A673 (cell line): ENCODE data around the gene CNOT1. TPM values are rescaled to one million over a fixed set of nuclear protein-coding genes. Genes with fewer than 3 reads are reported as not detected.

Experiments
- BruUV-seq: library from RNA; stranded (reverse); fragments of 400-500 nt; replicated peaks from 2 replicates; lab custom pipeline; 2021; lab: Mats Ljungman, UMichigan
- CTCF ChIA-PET: fragments of 300-600 bp; sonication (Branson Sonifier 250); formaldehyde crosslinking; loops from one replicate; lab custom pipeline; 2022; ENCODE audit warnings: antibody characterized with exemption; lab: Charles Lee
- POLR2A ChIA-PET: fragments of 300-600 bp; sonication (Branson Sonifier 250); formaldehyde crosslinking; loops from one replicate; lab custom pipeline; 2022; ENCODE audit warnings: antibody characterized with exemption; ENCODE audit not compliant: low non-redundant PET; lab: Charles Lee
- DNase-seq: peaks from one replicate; pipeline ENCODE4 v3.0.0-alpha.2; 2015; ENCODE audit warnings: low spot score
- H3K27ac ChIP-seq: fragments of 200-600 bp; sonication (generic); 2 replicates; pipeline ENCODE4 v1.5.1; 2016; ENCODE audit warnings: mixed run types, low read depth, mild to moderate bottlenecking, mixed read lengths, antibody characterized with exemption, low read length; ENCODE audit not compliant: poor library complexity, severe bottlenecking
- H3K27me3 ChIP-seq: fragments of 200-600 bp; sonication (generic); replicated peaks from 2 replicates; pipeline ENCODE4 v1.6.1; 2017; ENCODE audit warnings: mixed run types, low read depth, mild to moderate bottlenecking, mixed read lengths, antibody characterized with exemption, low read length; ENCODE audit not compliant: insufficient read depth, poor library complexity
- H3K36me3 ChIP-seq: fragments of 200-600 bp; sonication (generic); 2 replicates; pipeline ENCODE4 v1.6.1; 2016; ENCODE audit warnings: mixed run types, mild to moderate bottlenecking, mixed read lengths, antibody characterized with exemption, low read length; ENCODE audit not compliant: insufficient read depth, poor library complexity, severe bottlenecking
- H3K4me1 ChIP-seq: fragments of 200-600 bp; sonication (generic); 2 replicates; pipeline ENCODE4 v1.6.1; 2017; ENCODE audit warnings: mixed run types, mild to moderate bottlenecking, mixed read lengths, antibody characterized with exemption, low read length; ENCODE audit not compliant: insufficient read depth, poor library complexity, severe bottlenecking
- H3K4me3 ChIP-seq: fragments of 200-600 bp; sonication (generic); 2 replicates; pipeline ENCODE4 v1.5.1; 2016; ENCODE audit warnings: low read depth, mixed run types, mild to moderate bottlenecking, mixed read lengths, low read length; ENCODE audit not compliant: poor library complexity, severe bottlenecking
- H3K9me3 ChIP-seq: fragments of 200-600 bp; sonication (generic); 2 replicates; pipeline ENCODE4 v1.6.1; 2016; ENCODE audit warnings: mixed run types, low read depth, mild to moderate bottlenecking, mixed read lengths, antibody characterized with exemption, low read length; ENCODE audit not compliant: poor library complexity, severe bottlenecking
- EZH2 ChIP-seq: fragments of 200-600 bp; sonication (generic); IDR thresholded peaks from 2 replicates; pipeline ENCODE4 v1.6.1; 2017; ENCODE audit warnings: borderline replicate concordance, low read depth, mild to moderate bottlenecking, mixed read lengths, antibody characterized with exemption, low read length; ENCODE audit not compliant: poor library complexity, severe bottlenecking
- intact Hi-C: fragments of 100-400 bp; cut with micrococcal nuclease; formaldehyde crosslinking; loops from one replicate; pipeline ENCODE4 v1.10.0; 2022; ENCODE audit not compliant: unreplicated experiment
- total RNA-seq: library from RNA; stranded (reverse); gene quantifications from 2 replicates; pipeline ENCODE4 v1.2.3, GENCODE V29; 2021
- TF ChIP-seq, protein P1 (sequence below): fragments of 300-800, 200-600 bp; sonication (generic); conservative IDR thresholded peaks from 2 replicates; pipeline ENCODE4 v1.5.1; 2017; ENCODE audit warnings: low read depth, mild to moderate bottlenecking, antibody characterized with exemption, low read length, moderate library complexity, mixed read lengths

Gene CNOT1
- total RNA-seq, 1 experiment from 2014 or later = 255 TPM

DNA sequence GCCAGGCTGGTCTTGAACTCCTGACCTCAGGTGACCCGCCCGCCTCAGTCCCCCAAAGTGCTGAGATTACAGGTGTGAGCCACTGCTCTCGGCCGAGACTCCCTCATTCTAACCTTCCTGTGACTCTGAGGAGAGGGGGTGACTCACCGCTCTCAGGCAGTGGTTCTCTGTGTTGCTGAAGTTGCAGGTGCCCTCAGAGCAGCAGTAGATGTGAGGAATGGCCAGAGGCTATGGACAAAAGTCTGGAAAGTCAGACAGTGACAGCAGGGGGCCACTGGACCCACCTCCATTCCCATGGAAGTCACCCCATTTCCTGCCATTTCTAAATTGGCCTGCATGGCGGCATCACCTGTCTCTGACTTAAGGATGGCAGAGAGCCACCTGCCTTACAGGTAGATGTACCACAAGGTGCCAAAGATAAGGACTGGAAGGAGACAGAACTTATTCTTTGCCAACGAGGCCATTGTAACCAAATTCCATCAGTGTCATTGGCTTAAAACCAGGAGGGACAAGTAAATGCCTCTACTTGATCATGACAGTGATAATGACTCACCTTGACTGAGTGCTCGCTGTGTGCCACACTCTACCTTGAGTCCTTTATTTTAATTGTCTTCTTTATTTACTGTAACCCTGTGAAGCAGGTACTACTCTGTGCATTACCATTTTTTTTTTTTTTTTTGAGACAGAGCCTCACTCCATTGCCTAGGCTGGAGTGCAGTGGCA is 15.3 kb upstream of the CNOT1 start:
- Histone ChIP-seq H3K36me3 (no peaks in the 10 kb centered on the region), H3K4me1 (no peaks in the 10 kb centered on the region), H3K27me3 (no peaks in the 10 kb centered on the region), H3K4me3 (no peak overlapping the region), H3K9me3 (no peaks in the 10 kb centered on the region), H3K27ac (no peak overlapping the region)
- TF ChIP-seq, protein P1, sequence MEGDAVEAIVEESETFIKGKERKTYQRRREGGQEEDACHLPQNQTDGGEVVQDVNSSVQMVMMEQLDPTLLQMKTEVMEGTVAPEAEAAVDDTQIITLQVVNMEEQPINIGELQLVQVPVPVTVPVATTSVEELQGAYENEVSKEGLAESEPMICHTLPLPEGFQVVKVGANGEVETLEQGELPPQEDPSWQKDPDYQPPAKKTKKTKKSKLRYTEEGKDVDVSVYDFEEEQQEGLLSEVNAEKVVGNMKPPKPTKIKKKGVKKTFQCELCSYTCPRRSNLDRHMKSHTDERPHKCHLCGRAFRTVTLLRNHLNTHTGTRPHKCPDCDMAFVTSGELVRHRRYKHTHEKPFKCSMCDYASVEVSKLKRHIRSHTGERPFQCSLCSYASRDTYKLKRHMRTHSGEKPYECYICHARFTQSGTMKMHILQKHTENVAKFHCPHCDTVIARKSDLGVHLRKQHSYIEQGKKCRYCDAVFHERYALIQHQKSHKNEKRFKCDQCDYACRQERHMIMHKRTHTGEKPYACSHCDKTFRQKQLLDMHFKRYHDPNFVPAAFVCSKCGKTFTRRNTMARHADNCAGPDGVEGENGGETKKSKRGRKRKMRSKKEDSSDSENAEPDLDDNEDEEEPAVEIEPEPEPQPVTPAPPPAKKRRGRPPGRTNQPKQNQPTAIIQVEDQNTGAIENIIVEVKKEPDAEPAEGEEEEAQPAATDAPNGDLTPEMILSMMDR = no peak
- TF ChIP-seq EZH2 = no peak
- BruUV-seq = no TSS peak
- ChIA-PET POLR2A (no interaction called here), CTCF (no interaction called here)
- intact Hi-C loops = no loop called here
- DNase-seq = no peak

DNA sequence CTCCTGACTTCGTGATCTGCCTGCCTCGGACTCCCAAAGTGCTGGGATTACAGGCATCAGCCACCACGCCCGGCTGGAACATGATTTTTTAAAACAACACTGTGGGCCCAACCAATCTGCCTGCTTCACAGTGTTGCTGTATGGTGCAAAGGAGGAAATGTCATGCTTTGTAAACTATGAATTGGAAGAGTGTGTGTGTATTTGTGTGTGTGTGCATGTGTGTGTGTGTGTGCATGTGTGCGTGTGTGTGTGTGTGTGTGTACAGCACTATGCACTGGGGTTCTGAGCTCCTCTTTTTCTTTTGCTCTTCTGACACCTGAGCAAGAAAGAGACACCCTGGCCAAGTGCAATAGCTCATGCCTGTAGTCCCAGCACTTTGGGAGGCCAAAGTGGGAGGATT is 14.5 kb upstream of the CNOT1 start:
- DNase-seq = no peak
- Histone ChIP-seq H3K36me3 (no peaks in the 10 kb centered on the region), H3K4me1 (no peaks in the 10 kb centered on the region), H3K27ac (no peak overlapping the region), H3K27me3 (no peaks in the 10 kb centered on the region), H3K4me3 (no peak overlapping the region), H3K9me3 (no peaks in the 10 kb centered on the region)
- POLR2A ChIA-PET = no interaction called here
- intact Hi-C loops = no loop called here
- TF ChIP-seq, protein P1 = no peak
- no peak for TF ChIP-seq EZH2
- CTCF ChIA-PET = no interaction called here
- BruUV-seq = no TSS peak

DNA sequence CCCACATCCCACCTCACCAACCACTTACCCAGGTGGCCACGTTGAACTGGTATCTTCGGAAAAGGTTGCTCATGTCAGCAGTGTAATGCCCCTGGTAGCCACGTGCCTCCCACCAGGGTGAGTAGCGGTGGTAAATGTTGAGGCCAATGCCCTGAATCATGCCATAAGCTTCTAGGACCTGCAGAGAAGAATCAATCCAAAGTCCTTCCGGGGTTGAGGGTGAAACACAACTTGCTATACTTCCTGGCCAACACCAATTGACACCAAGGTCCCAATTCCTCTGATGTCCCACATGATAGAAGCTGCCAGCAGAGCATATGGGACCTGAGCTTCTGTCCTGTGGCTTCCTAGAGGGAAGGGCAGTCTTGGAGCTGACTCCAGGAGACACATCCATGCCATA is 11.3 kb upstream of the CNOT1 start:
- POLR2A ChIA-PET = no interaction called here
- H3K27ac ChIP-seq = no peak overlapping the region
- H3K9me3 ChIP-seq = no peaks in the 10 kb centered on the region
- no peaks in the 10 kb centered on the region for H3K4me1 ChIP-seq
- CTCF ChIA-PET = no interaction called here
- H3K36me3 ChIP-seq = no peaks in the 10 kb centered on the region
- BruUV-seq = no TSS peak
- TF ChIP-seq EZH2 = no peak
- TF ChIP-seq, protein P1 = no peak
- no peak overlapping the region for H3K4me3 ChIP-seq
- H3K27me3 ChIP-seq = no peaks in the 10 kb centered on the region
- intact Hi-C loops = no loop called here
- DNase-seq = no peak
